ENCODE results near the gene TIAM2.
A peak's percentile ranks its signal among the peaks of the same experiment; 100 is the strongest.
"Not testable (repeated sequence)": the region's sequence is repeated elsewhere in the genome, so short reads cannot be mapped to it uniquely, and the experiment has no call there.

TIAM2 gene

DNA sequence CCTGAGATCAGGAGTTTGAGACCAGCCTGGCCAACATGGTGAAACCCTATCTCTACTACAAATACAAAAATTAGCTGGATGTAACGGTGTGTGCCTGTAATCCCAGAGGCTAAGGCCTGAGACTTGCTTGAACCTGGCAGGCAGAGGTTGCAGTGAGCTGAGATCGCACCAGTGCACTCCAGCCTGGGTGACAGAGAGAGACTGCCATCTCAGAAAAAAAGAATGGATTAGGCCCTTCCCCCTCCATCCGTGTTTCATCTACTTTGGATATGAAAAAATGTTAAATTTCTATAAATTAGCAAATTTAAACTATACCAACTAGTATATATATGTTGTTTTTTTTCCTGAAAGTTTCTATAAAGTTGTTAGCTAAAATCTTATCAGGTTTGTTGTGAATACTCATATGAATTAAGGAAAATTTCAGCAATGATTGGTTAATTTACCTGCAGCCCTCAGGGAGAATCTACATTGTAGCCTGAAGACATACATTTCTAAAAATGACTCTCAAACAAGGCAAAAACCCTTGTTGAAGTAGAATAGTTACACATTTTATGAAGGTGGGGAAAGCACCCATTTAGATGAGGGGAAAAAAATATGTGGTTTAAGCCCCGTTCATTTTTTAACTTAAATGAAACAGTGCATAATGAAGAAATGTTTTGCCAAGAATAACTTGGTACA, 120.9 kb downstream of the TIAM2 start:
- no peak overlapping the region for H3K4me3 ChIP-seq (replicated peaks; ENCODE audit: low read depth, low read length)
- no peak for TF ChIP-seq CTCF (IDR thresholded peaks at IDR 0.05; ENCODE audit: low read depth, low read length, missing control alignments)
- DNase-seq (ENCODE audit: extremely low read depth, low read depth), result no peak

DNA sequence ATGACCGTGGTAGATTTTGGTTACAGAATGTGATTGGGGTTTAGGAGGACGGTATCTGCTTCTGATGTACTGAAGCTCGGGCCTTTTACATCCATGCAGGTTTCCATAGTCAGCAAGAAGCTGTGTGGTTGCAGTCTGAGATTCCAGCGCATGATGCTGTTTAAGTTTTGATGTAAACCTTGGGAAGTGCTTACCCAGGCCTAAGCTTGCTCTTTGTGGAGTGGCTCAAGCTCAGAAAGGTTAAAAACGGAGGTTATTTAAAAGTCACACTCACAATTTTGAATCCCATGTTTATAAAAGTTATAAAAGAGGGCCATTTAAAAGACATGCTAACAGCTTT, 121.4 kb downstream of the TIAM2 start:
- no peak for TF ChIP-seq CTCF (IDR thresholded peaks at IDR 0.05; ENCODE audit: low read depth, low read length, missing control alignments)
- no peak overlapping the region for H3K4me3 ChIP-seq (replicated peaks; ENCODE audit: low read depth, low read length)
- no peak for DNase-seq (ENCODE audit: extremely low read depth, low read depth)

- DNase-seq (ENCODE audit: extremely low read depth, low read depth), result no peak
- TF ChIP-seq CTCF (IDR thresholded peaks at IDR 0.05; ENCODE audit: low read depth, low read length, missing control alignments), result no peak
- H3K4me3 ChIP-seq (replicated peaks; ENCODE audit: low read depth, low read length), result no peak overlapping the region
Observed at GRCh38 chr6:155117256-155117655, 122.1 kb downstream of the TIAM2 start.

DNA sequence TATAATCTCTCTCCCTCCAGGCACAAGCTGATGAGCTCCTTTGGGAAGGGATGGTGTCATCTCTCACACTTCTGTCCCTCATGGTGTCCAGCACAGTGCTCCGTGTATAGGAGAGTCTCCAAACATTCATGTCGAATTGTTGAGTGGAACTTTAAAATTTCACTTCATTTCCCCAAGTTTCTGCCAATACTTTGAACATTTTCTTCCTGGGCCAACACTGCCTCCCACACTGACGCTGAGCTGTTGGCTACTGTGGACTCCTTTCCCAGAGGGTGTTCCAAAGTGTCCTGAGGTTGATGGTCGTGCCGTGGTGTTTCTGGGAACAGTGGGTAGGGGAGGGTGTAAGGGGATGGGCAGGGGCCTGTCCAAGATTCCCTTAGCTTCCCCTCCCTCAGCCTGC, 122.7 kb downstream of the TIAM2 start:
- no peak for TF ChIP-seq CTCF (IDR thresholded peaks at IDR 0.05; ENCODE audit: low read depth, low read length, missing control alignments)
- DNase-seq (ENCODE audit: extremely low read depth, low read depth), result no peak
- no peak overlapping the region for H3K4me3 ChIP-seq (replicated peaks; ENCODE audit: low read depth, low read length)

- DNase-seq (ENCODE audit: extremely low read depth, low read depth); H3K4me3 ChIP-seq (replicated peaks; ENCODE audit: low read depth, low read length): not testable (repeated sequence)
Observed at GRCh38 chr6:155119201-155119600, 124.1 kb downstream of the TIAM2 start.

GRCh38 chr6:155120034-155120433, 124.9 kb downstream of the TIAM2 start:
- no peak overlapping the region for H3K4me3 ChIP-seq (replicated peaks; ENCODE audit: low read depth, low read length)

DNA sequence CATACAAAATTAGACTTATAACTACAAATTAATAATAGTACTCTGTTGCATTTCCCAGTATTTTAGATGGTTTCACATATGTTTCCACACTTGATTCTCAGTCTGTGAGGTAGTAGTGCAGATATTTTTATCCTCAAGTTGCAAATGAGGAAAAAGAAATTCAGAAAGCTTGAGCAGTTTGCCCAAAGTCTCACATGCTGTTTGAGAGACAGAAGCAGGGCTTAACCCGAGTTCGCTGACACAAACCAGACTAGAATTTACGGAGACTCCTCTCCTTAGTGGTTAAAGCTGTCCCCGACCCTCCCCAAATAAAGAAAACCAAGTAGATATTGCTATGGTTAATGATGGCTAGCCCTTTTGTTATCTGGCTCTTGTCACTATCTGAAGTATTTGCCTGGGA, 126.2 kb downstream of the TIAM2 start:
- H3K4me3 ChIP-seq (replicated peaks; ENCODE audit: low read depth, low read length), result peak overlapping the region; percentile 19
- no peak for DNase-seq (ENCODE audit: extremely low read depth, low read depth)
- TF ChIP-seq CTCF (IDR thresholded peaks at IDR 0.05; ENCODE audit: low read depth, low read length, missing control alignments), result no peak

More at GRCh38 chr6:155120034-155120433, 124.9 kb downstream of the TIAM2 start:
- no peak for DNase-seq (ENCODE audit: extremely low read depth, low read depth)
- TF ChIP-seq CTCF (IDR thresholded peaks at IDR 0.05; ENCODE audit: low read depth, low read length, missing control alignments), result no peak

Data from HFF-Myc (cell line).